ENCODE measurements around the gene SLA2.
"Not testable (repeated sequence)": the region's sequence is repeated elsewhere in the genome, so short reads cannot be mapped to it uniquely, and the experiment has no call there.

SLA2 gene

GRCh38 chr20:36644706-36645095 is 1.3 kb downstream of the SLA2 start:
- no peak for DNase-seq

DNA sequence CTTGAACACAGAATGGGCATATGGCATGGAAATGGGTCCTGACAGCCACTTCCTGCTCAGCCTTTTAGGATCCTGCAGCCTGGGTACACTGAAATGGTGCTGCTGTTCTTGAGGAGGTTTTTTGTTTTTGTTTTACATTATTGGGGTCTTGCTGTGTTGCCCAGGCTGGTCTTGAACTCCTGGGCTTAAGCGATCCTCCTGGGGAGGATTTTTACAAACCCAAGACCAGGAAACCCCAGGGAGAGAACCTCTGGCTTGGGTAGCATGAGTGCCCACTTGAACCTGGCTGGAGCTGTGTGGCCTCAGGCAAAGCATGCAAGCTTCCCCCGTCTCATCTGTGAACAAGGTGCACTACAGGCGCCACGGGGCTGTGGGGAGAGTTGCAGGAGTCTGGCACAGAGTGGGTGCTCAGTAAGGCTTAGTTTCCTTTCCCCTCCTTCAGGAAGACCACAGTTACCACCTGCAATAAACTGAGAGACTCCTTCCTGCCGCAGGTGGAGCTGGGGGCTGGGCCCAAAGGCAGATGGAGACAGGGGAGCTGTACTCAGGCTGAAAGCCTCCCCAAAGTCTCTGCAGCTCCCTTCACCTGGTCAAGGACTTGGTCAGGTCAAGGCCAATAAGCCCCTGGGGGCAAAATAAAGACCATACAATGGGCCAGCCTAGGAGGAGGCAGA is 1.8 kb downstream of the SLA2 start:
- no peak for DNase-seq

DNA sequence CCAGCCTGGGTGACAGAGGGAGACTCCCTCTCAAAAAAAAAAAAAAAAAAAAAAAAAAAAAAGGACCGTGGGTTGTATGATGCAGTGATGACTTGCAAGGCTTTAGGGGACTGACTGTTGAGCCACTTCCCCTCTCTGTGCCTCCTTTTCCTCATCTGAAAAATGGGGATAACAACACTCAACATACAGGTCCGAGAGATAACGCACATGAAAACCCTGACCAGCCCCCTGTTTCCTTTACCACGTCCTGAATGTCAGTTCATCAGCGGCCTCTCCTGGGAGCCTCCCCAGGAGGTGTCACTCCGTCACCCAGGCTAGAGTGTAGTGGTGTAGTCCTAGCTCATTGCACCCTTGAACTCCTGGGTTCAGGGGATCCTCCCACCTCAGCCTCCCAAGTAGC is 3.9 kb downstream of the SLA2 start:
- DNase-seq = no peak

GRCh38 chr20:36641506-36641843 is 4.5 kb downstream of the SLA2 start:
- DNase-seq = no peak

DNA sequence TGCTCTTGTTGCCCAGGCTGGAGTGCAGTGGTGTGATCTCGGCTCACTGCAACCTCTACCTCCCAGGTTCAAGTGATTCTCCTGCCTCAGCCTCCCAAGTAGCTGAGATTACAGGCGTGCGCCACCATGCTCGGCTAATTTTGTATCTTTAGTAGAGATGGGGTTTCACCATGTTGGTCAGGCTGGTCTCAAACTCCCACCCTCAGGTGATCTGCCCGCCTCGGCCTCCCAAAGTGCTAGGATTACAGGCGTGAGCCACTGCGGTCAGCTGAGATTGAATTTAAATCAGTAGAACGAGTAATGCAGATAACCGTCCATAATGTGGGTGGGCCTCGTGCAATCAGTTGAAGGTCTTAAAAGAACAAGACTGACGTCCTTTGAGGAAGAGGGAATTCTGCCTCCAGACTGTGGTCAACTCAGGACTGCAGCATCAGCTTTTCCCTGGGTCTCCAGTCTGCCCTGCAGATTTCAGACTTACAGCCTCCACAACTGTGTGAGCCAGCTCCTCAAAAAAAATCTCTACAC is 7.1 kb downstream of the SLA2 start:
- not testable (repeated sequence) for DNase-seq

DNA sequence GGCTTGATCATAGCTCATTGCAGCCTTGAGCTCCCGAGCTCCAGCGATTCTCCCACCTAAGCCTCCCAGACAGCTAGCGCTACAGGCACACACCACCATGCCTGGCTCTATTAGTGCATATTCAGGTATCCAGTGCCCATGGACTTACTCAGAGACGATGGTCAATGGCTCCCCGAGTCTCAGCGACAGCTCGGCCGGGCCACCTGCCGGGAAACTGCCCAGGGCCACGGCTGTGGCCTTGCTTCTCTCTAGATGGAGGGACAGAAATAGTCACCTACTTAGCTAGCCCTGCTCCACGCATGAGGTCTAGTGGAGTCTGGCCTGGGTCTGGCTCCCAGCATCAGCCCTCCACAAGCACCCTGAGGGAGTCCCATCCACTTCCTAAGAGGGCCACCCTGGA is 11.7 kb downstream of the SLA2 start:
- DNase-seq = no peak

GRCh38 chr20:36633285-36633772 is 12.7 kb downstream of the SLA2 start:
- DNase-seq = no peak

GRCh38 chr20:36632487-36633284 is 13.3 kb downstream of the SLA2 start:
- DNase-seq = no peak

DNA sequence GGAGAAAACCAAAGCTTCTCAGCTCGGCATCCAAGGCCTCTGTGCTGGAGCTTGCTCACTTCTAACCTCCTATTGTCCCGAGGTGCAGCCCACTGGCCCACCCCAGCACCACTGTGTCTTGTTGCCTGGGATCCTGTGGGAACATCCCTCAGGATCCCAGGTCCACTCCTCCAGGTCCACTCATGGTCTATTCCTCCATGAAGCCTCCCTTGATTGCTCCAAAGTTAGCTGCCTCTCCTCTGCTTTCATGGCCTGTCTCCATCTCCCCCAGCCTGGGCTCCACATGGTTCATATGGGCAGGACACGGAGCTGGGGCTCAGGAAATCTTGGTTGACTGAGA is 13.9 kb downstream of the SLA2 start:
- DNase-seq = no peak

GRCh38 chr20:36631646-36632045 is 14.3 kb downstream of the SLA2 start:
- peak; percentile 2 for DNase-seq

- DNase-seq = peak; percentile 21
Measured at GRCh38 chr20:36629719-36630681, 16.0 kb downstream of the SLA2 start.

- no peak for DNase-seq
Measured at GRCh38 chr20:36628076-36628475, 17.9 kb downstream of the SLA2 start.

GRCh38 chr20:36624944-36625324 is 21.1 kb downstream of the SLA2 start:
- no peak for DNase-seq

- DNase-seq = no peak
Measured at GRCh38 chr20:36624068-36624943, 21.7 kb downstream of the SLA2 start.

GRCh38 chr20:36623444-36623843 is 22.6 kb downstream of the SLA2 start:
- no peak for DNase-seq

GRCh38 chr20:36620917-36621316 is 25.1 kb downstream of the SLA2 start:
- DNase-seq = no peak

- DNase-seq = no peak
Measured at GRCh38 chr20:36614781-36615557, 31.0 kb downstream of the SLA2 start.

DNA sequence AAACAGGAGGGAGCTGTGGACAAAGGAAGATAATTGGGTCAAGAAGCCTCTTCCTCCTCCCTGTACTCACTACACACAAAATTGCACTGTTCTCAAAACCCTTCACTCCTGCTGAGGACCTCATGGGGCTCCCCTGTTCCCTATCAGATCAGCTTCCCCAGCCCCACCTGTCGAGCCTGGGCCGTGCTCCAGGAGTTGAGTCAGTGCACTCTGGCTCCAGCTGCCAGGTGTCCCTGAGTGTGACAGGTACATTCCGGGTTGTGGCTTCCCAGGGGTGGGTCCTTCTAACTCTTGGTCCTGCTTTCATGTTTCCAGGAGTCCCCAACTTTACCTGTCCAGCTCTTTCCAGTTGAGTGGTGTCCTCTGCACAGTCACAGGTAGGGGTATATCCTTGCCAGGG is 32.0 kb downstream of the SLA2 start:
- DNase-seq = no peak

- no peak for DNase-seq
Measured at GRCh38 chr20:36611625-36612024, 34.4 kb downstream of the SLA2 start.

DNA sequence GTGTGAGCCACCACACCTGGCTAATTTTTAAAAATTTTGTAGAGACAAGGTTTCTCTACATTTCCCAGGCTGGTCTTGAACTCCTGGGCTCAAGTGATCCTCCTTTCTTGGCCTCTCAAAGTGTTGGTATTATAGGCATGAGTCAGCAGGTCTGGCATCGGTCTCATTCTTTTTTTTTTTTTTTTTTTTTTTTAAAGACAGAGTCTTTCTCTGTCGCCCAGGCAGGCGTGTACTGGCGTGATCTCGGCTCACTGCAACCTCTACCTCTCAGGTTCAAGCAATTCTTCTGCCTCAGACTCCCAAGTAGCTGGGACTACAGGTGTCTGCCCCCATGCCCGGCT is 37.6 kb downstream of the SLA2 start:
- DNase-seq = not testable (repeated sequence)

- DNase-seq = no peak
Measured at GRCh38 chr20:36607586-36608387, 38.2 kb downstream of the SLA2 start.

Measured in fibroblast of upper back skin (primary cell).